Esophagus squamous epithelium (tissue), 5 donors: ENCODE data around the gene KLF11. TPM values are rescaled to one million over a fixed set of nuclear protein-coding genes. Genes with fewer than 3 reads are reported as not detected.
A peak's percentile ranks its signal among the peaks of the same experiment; 100 is the strongest.

Experiments used
- DNase-seq: peaks from one replicate; lab custom pipeline; 2025; lab: John Stamatoyannopoulos, UW
- H3K27ac ChIP-seq, 4 donors: fragments of 200-600 bp; sonication (generic); one replicate each; pipeline ENCODE4 v1.5.1; 2016 to 2019; ENCODE audit warnings: mild to moderate bottlenecking in 1 of 4
- H3K27me3 ChIP-seq, 4 donors: fragments of 200-600 bp; sonication (generic); 1 replicate in 3 of 4; 2 replicates in 1 of 4; pipeline versions ENCODE4 v1.5.1 to v1.6.0; 2017 to 2021; ENCODE audit warnings: antibody characterized with exemption in 1 of 4
- H3K36me3 ChIP-seq, 3 donors: fragments of 200-600 bp; sonication (generic); one replicate each; pipeline ENCODE4 v1.5.1; 2016 to 2019
- H3K4me1 ChIP-seq, 3 donors: fragments of 200-600 bp; sonication (generic); one replicate each; pipeline ENCODE4 v1.5.1; 2017 to 2019
- H3K4me3 ChIP-seq, 4 donors: fragments of 200-600 bp; sonication (generic); 1 replicate in 3 of 4; 2 replicates in 1 of 4; pipeline ENCODE4 v1.5.1; 2016 to 2019; ENCODE audit warnings: mild to moderate bottlenecking in 2 of 4, moderate library complexity in 1 of 4
- H3K9me3 ChIP-seq, 3 donors: fragments of 200-600 bp; sonication (generic); one replicate each; pipeline ENCODE4 v1.5.1; 2016 to 2019
- POLR2A ChIP-seq, 4 donors: fragments of 450-650 bp; IDR thresholded peaks; one replicate each; pipeline ENCODE4 v1.6.1; 2017; ENCODE audit warnings: antibody characterized with exemption in 4 of 4, mild to moderate bottlenecking in 4 of 4, moderate library complexity in 3 of 4
- WGBS, 2 donors: methylation state at CpG; one replicate each; pipeline ENCODE4 v1.1.5; 2018; 5-methylcytosine and 5-hydroxymethylcytosine counted together
- intact Hi-C: fragments of 100-400 bp; cut with DNase I; formaldehyde crosslinking; loops from one replicate; pipeline ENCODE4 v1.15.0; 2022
- total RNA-seq, 4 donors: library from RNA; depleted of rRNA; stranded (reverse); fragments of >200 nt; gene quantifications; one replicate each; pipeline ENCODE4 v1.1.0, GENCODE V29; 2016
- TF ChIP-seq, protein P1 (sequence below), 6 experiments: fragments of 450-650 bp in 4 of 6; fragments of 200-600 bp in 2 of 6; sonication (generic) in 2 of 6; IDR thresholded peaks; one replicate each; pipeline ENCODE4 v1.5.1; 2016 to 2019; ENCODE audit warnings: antibody characterized with exemption in 6 of 6, mild to moderate bottlenecking in 4 of 6, moderate library complexity in 4 of 6
- donor health status: DM: yes; HTN: yes; CAD: no.

KLF11 gene
- total RNA-seq, 4 donors from 2014 or later: 2.2 to 13.2 (median 8.2) TPM

DNA sequence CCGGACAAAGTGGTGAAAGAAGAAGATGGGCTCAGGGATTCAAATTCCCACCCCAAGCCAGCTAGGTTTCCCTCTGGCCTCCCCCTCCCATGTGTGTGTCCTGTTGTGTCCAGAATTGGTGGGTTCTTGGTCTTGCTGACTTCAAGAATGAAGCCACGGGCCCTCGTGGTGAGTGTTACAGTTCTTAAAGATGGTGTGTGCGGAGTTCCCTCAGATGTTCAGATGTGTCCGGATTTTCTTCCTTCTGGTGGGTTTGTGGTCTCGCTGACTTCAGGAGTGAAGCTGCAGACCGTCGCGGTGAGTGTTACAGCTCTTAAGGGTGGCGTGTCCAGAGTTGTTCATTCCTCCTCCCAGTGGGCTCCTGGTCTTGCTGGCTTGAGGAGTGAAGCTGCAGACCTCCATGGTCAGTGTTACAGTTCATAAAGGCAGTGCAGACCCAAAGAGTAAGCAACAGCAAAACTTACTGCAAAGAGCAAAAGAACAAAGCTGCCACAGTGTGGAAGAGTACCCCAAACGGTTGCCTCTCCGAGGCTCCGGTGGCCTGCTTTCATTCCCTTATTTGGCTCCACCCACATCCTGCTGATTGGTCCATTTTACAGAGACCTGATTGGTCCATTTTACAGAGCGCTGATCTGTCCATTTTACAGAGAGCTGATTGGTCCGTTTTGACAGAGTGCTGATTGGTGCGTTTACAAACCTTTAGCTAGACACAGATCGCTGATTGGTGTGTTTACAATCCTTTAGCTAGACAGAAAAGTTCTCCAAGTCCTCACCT, 37.7 kb upstream of the KLF11 start:
- TF ChIP-seq, protein P1, sequence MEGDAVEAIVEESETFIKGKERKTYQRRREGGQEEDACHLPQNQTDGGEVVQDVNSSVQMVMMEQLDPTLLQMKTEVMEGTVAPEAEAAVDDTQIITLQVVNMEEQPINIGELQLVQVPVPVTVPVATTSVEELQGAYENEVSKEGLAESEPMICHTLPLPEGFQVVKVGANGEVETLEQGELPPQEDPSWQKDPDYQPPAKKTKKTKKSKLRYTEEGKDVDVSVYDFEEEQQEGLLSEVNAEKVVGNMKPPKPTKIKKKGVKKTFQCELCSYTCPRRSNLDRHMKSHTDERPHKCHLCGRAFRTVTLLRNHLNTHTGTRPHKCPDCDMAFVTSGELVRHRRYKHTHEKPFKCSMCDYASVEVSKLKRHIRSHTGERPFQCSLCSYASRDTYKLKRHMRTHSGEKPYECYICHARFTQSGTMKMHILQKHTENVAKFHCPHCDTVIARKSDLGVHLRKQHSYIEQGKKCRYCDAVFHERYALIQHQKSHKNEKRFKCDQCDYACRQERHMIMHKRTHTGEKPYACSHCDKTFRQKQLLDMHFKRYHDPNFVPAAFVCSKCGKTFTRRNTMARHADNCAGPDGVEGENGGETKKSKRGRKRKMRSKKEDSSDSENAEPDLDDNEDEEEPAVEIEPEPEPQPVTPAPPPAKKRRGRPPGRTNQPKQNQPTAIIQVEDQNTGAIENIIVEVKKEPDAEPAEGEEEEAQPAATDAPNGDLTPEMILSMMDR (IDR thresholded peaks at IDR 0.05): no peak
- no peak for TF ChIP-seq POLR2A (IDR thresholded peaks at IDR 0.05)
- Histone ChIP-seq H3K4me3 (no peak overlapping the region), H3K4me1 (peaks cover 10 to 46% (median 30%) of the 10 kb centered on the region in 3 donors), H3K9me3 (no peaks in the 10 kb centered on the region), H3K27ac (peak overlapping the region in 1 of 4 donors; percentile 54), H3K27me3 (no peaks in the 10 kb centered on the region), H3K36me3 (peaks cover 0 to 31% (median 0%) of the 10 kb centered on the region in 3 donors)
- intact Hi-C loops: no loop called here
- 91 to 96% methylated on average over 7 to 15 of the region's 17 CpGs for WGBS, 2 donors
- DNase-seq: no peak

DNA sequence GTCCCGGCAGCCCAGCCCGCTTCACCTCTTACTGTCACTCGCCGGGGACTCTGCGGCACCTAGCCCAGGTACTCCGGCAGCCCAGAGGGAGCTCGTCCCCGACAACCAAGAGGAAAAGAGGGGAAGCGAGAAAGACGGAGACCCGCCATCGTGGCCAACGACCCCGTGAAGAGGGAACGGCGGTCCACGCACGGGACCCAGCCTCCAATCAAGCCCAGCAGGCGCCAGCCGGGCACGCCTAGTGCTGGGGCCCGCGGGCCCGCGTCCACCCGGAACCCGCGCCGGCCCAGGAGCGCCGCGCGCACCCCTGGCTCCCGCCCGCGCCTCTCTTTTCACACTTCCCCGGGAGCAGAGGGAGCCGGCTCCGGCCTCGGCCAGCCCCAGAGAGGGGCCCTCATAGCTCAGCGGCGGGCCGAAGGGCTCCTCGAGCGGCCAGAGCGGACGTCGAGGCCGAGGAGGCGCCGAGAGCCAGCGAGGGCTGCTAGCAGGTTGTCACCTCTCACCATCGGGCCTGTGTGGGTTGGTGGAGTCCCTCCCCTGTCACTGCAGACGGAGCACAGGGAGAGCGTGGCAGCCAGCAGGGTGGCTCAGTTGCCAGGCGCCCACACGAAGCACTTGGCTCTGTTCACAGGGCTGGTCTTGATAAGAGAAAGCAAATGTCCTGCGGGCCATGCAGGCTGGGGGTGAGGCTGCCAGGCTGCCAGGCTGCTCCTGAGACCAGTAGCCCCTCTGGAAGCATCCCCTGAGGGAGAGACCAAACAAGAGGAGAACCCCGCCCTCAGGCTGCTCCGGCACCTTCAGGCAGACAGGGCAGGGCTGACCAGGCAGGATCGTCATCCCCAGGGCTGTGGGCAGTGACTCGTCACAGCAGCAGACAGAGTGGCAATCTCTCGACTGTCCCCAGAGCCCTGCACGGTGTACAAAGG, 36.9 kb upstream of the KLF11 start:
- Histone ChIP-seq H3K27me3 (no peaks in the 10 kb centered on the region), H3K27ac (peak overlapping the region in 2 of 4 donors; percentile 54 to 66), H3K4me1 (peaks cover 10 to 46% (median 30%) of the 10 kb centered on the region in 3 donors), H3K36me3 (peaks cover 0 to 23% (median 0%) of the 10 kb centered on the region in 3 donors), H3K4me3 (peak overlapping the region in 2 of 4 donors; percentile 23 to 44), H3K9me3 (no peaks in the 10 kb centered on the region)
- no peak for DNase-seq
- intact Hi-C loops: no loop called here
- WGBS, 2 donors: 54 to 59% methylated on average over 7 to 10 of the region's 64 CpGs
- TF ChIP-seq POLR2A (IDR thresholded peaks at IDR 0.05): no peak
- TF ChIP-seq, protein P1 (IDR thresholded peaks at IDR 0.05): no peak

DNA sequence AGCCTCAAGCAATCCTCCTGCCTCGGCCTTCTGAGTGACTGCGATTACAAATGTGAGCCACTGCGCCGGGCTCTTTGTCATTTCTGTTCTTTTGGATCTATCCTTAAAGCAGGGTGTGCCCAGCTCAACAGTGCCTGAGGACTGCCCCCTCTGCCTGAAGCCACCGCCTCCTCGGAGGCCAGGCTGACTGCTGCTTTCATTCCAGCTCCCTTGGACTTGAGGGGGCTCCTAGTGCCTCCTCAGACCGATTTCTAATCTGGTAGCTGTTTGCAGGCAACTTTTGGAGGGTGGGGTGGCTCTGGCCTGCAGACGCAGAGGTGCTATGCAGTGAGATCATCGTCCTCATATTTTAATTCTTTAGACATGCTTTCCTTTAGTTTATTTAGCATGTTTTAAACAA, 35.9 kb upstream of the KLF11 start:
- TF ChIP-seq POLR2A (IDR thresholded peaks at IDR 0.05): no peak
- TF ChIP-seq, protein P1 (IDR thresholded peaks at IDR 0.05): no peak
- WGBS, 2 donors: 63 to 70% methylated on average over 8 to 9 of the region's 9 CpGs
- no peak for DNase-seq

DNA sequence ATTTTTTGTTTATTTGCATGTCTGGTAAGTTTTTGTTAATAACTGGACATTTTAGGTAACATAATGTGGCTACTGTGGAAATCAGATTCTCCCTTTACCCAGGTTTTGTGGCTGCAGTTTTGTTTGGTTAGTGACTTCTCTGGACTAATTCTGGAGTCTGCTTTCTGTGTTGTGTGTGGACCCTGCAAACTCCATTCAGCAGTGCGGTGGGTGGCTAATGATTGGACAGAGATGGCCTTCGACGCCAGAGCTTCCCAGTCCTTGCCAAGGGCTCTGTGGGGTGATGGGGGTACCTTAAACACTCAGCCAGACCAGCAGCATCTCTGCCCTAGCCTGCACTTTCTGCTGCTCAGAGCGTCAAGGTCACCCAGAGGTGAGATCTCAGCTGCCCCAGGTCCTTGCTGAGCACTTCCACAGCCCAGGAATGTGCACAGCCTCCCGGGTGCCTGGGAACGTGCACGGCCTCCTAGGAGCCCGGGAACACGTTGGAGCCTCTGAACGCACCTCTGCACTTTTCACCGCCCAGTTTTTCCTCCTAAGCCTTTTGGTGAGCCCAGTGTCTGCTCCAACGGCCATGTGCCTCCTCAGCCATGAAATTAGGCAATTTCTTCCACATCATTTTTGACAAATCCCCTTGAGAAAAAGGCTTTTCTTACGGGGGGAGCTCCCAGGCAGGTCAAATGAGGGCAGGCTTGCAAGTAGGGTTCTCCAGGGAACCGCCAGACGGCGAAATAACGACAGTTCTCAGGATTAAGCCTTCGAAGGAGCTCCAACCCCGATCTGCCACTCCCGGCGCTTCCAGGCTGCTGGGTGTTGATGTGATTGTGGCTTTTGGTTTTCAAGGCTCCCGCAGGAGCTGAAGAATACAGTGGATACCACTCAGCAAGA, 35.2 kb upstream of the KLF11 start:
- DNase-seq: no peak
- WGBS, 2 donors: 72 to 77% methylated on average over 8 to 14 of the region's 22 CpGs
- TF ChIP-seq, protein P1 (IDR thresholded peaks at IDR 0.05): no peak
- no peak for TF ChIP-seq POLR2A (IDR thresholded peaks at IDR 0.05)

More for the DNA sequence above, 35.9 kb upstream of the KLF11 start:
- H3K36me3 ChIP-seq: peaks cover 0 to 14% (median 0%) of the 10 kb centered on the region in 3 donors
- H3K4me3 ChIP-seq: no peak overlapping the region
- H3K27ac ChIP-seq: peak overlapping the region in 2 of 4 donors; percentile 54 to 66
- H3K4me1 ChIP-seq: peaks cover 10 to 46% (median 30%) of the 10 kb centered on the region in 3 donors
- H3K27me3 ChIP-seq: no peaks in the 10 kb centered on the region
- intact Hi-C loops: no loop called here
- peaks cover 0 to under 1% (median 0%) of the 10 kb centered on the region in 3 donors for H3K9me3 ChIP-seq

More for the DNA sequence above, 35.2 kb upstream of the KLF11 start:
- no peak overlapping the region for H3K4me3 ChIP-seq
- intact Hi-C loops: no loop called here
- H3K9me3 ChIP-seq: peaks cover 0 to 7% (median 0%) of the 10 kb centered on the region in 3 donors
- H3K27me3 ChIP-seq: no peaks in the 10 kb centered on the region
- peaks cover 10 to 46% (median 30%) of the 10 kb centered on the region in 3 donors for H3K4me1 ChIP-seq
- H3K36me3 ChIP-seq: peaks cover 0 to 7% (median 0%) of the 10 kb centered on the region in 3 donors
- H3K27ac ChIP-seq: peak overlapping the region in 3 of 4 donors; percentile 33 to 73 (median 42)
